ENCODE results near the gene PRSS50. TPM values are rescaled to one million over a fixed set of nuclear protein-coding genes. Genes with fewer than 3 reads are reported as not detected.
A peak's percentile ranks its signal among the peaks of the same experiment; 100 is the strongest.

PRSS50 gene
- total and polyA plus RNA-seq, 9 donors: 0.12 to 0.69 (median 0.32) TPM; not detected in 1

GRCh38 chr3:46716461-46717441 lies 918 bp downstream of the PRSS50 start:
- DNase-seq: no peak
- Histone ChIP-seq H3K27me3 (no peaks in the 10 kb centered on the region), H3K36me3 (no peaks in the 10 kb centered on the region), H3K4me1 (ENCODE audit: insufficient read depth) (no peaks in the 10 kb centered on the region), H3K9me3 (no peaks in the 10 kb centered on the region), H3K27ac (no peak overlapping the region), H3K4me3 (no peak overlapping the region)
- TF ChIP-seq EP300 (IDR thresholded peaks at IDR 0.05) (no peak), POLR2A (IDR thresholded peaks at IDR 0.05) (no peak), CTCF (IDR thresholded peaks at IDR 0.05) (no peak)
- WGBS, 3 donors: 87 to 88% (median 87%) methylated on average over 19 of the region's 19 CpGs
- intact Hi-C loops (cut with DNase I): no loop called here

GRCh38 chr3:46715507-46716175 lies 2.0 kb downstream of the PRSS50 start:
- Histone ChIP-seq H3K27me3 (no peaks in the 10 kb centered on the region), H3K4me1 (ENCODE audit: insufficient read depth) (no peaks in the 10 kb centered on the region), H3K4me3 (no peak overlapping the region), H3K36me3 (no peaks in the 10 kb centered on the region), H3K27ac (no peak overlapping the region), H3K9me3 (no peaks in the 10 kb centered on the region)
- intact Hi-C loops (cut with DNase I): no loop called here
- 82 to 92% (median 89%) methylated on average over 11 of the region's 11 CpGs for WGBS, 3 donors
- TF ChIP-seq EP300 (IDR thresholded peaks at IDR 0.05): no peak
- no peak for TF ChIP-seq CTCF (IDR thresholded peaks at IDR 0.05)
- TF ChIP-seq POLR2A (IDR thresholded peaks at IDR 0.05): no peak
- DNase-seq: peak in 1 of 5 donors; percentile 6

- no peak for DNase-seq
- Histone ChIP-seq H3K9me3 (no peaks in the 10 kb centered on the region), H3K4me1 (ENCODE audit: insufficient read depth) (no peaks in the 10 kb centered on the region), H3K4me3 (no peak overlapping the region), H3K27me3 (no peaks in the 10 kb centered on the region), H3K27ac (no peak overlapping the region), H3K36me3 (no peaks in the 10 kb centered on the region)
- intact Hi-C loops (cut with DNase I): no loop called here
- TF ChIP-seq POLR2A (IDR thresholded peaks at IDR 0.05) (no peak), EP300 (IDR thresholded peaks at IDR 0.05) (no peak), CTCF (IDR thresholded peaks at IDR 0.05) (no peak)
- 83 to 86% (median 86%) methylated on average over 10 of the region's 10 CpGs for WGBS, 3 donors
These were observed 2.8 kb downstream of the PRSS50 start for GRCh38 chr3:46714728-46715506.

GRCh38 chr3:46713898-46714552 lies 3.6 kb downstream of the PRSS50 start:
- DNase-seq: peak in 3 of 5 donors; percentile 7 to 25 (median 18)
- intact Hi-C loops (cut with DNase I): no loop called here

More at GRCh38 chr3:46713898-46714552, 3.6 kb downstream of the PRSS50 start:
- no peak overlapping the region for H3K4me3 ChIP-seq
- H3K36me3 ChIP-seq: no peaks in the 10 kb centered on the region
- H3K9me3 ChIP-seq: no peaks in the 10 kb centered on the region
- no peaks in the 10 kb centered on the region for H3K4me1 ChIP-seq (ENCODE audit: insufficient read depth)
- no peaks in the 10 kb centered on the region for H3K27me3 ChIP-seq
- 88 to 90% (median 88%) methylated on average over 22 of the region's 22 CpGs for WGBS, 3 donors
- TF ChIP-seq EP300 (IDR thresholded peaks at IDR 0.05) (no peak), POLR2A (IDR thresholded peaks at IDR 0.05) (no peak), CTCF (IDR thresholded peaks at IDR 0.05) (no peak)
- H3K27ac ChIP-seq: no peak overlapping the region
